Right lobe of liver (tissue), 6 donors: Measurements from ENCODE around the gene OPCML. TPM values are rescaled to one million over a fixed set of nuclear protein-coding genes. Genes with fewer than 3 reads are reported as not detected.

Source experiments
- ATAC-seq, 4 donors: fragments of 200-7000 bp; cut with Tn5 transposase; one replicate each; pipeline ENCODE4 v1.9.1; 2020; ENCODE audit warnings: mild to moderate bottlenecking in 4 of 4, moderate library complexity in 4 of 4
- DNase-seq, 3 donors: peaks; one replicate each; pipeline ENCODE4 v3.0.0-alpha.2; 2020
- H3K27ac ChIP-seq, 3 donors: fragments of 200-600 bp; one replicate each; pipeline ENCODE4 v1.8.0; 2022
- H3K27me3 ChIP-seq, 2 donors: fragments of 200-600 bp; one replicate each; pipeline ENCODE4 v1.8.0; 2022
- H3K36me3 ChIP-seq, 4 donors: fragments of 200-600 bp; sonication (generic) in 1 of 4; one replicate each; pipeline versions ENCODE4 v1.5.1 to v1.8.0; 2017 to 2022; ENCODE audit warnings: control low read depth in 1 of 4
- H3K4me1 ChIP-seq, 4 donors: fragments of 200-600 bp; sonication (generic) in 1 of 4; one replicate each; pipeline versions ENCODE4 v1.5.1 to v1.8.0; 2017 to 2022; ENCODE audit warnings: control low read depth in 1 of 4
- H3K4me3 ChIP-seq, 3 donors: fragments of 200-600 bp; one replicate each; pipeline ENCODE4 v1.8.0; 2022
- H3K9me3 ChIP-seq, 4 donors: fragments of 200-600 bp; sonication (generic) in 1 of 4; one replicate each; pipeline versions ENCODE4 v1.5.1 to v1.8.0; 2017 to 2022; ENCODE audit warnings: control low read depth in 1 of 4
- CTCF ChIP-seq, 4 donors: fragments of 200-600 bp in 3 of 4; fragments of 450-650 bp in 1 of 4; IDR thresholded peaks; one replicate each; pipeline versions ENCODE4 v1.5.1 to v1.8.0; 2016 to 2022; ENCODE audit warnings: antibody characterized with exemption in 4 of 4, mild to moderate bottlenecking in 2 of 4
- POLR2A ChIP-seq: fragments of 450-650 bp; IDR thresholded peaks from one replicate; pipeline ENCODE4 v1.6.1; 2017; ENCODE audit warnings: antibody characterized with exemption, mild to moderate bottlenecking
- WGBS: methylation state at CpG from one replicate; pipeline ENCODE4 v1.1.6; 2018; ENCODE audit warnings: low coverage, low lambda C conversion rate; ENCODE audit not compliant: insufficient coverage; ENCODE audit errors: missing lambda C conversion rate; 5-methylcytosine and 5-hydroxymethylcytosine counted together
- intact Hi-C, 2 donors: fragments of 100-400 bp; cut with DNase I; formaldehyde crosslinking; loops; one replicate each; pipeline versions ENCODE4 v1.11.2 to v1.14.1; 2022
- total RNA-seq, 6 experiments: library from RNA; depleted of rRNA in 2 of 6; stranded (reverse); fragments of >200 nt in 2 of 6; fragmentation: NEBNext Ultra II Directional in 3 of 6; extraction: Animal tissue kit (Norgen Biotek cat#: 25700) in 3 of 6; gene quantifications; one replicate each; pipeline versions ENCODE4 v1.1.0 to v1.2.4, GENCODE V29; 2016 to 2023
- donor health status: DM: no; HTN: yes; CAD: no.
- donor health status: DM: no; HTN: no; CAD: no.
- donor health status: DM: no; HTN: no; CAD: no.
- donor health status: DM: no; HTN: yes; CAD: no.
- donor health status: DM: no; HTN: yes; CAD: no.

The OPCML gene
- total RNA-seq, 6 experiments from 2014 or later, result 0.11 TPM; not detected in 5

GRCh38 chr11:133078012-133078411 lies 454.3 kb downstream of the OPCML start:
- Histone ChIP-seq H3K27me3 (no peaks in the 10 kb centered on the region), H3K36me3 (no peaks in the 10 kb centered on the region), H3K27ac (no peak overlapping the region), H3K4me1 (no peaks in the 10 kb centered on the region), H3K4me3 (no peak overlapping the region), H3K9me3 (no peaks in the 10 kb centered on the region)
- ATAC-seq (no peak), DNase-seq (no peak)
- TF ChIP-seq CTCF (IDR thresholded peaks at IDR 0.05) (no peak), POLR2A (no peak)
- intact Hi-C loops, result no loop called here
- 63% methylated on average over 12 of the region's 16 CpGs for WGBS

GRCh38 chr11:133075351-133075750 lies 456.9 kb downstream of the OPCML start:
- no peaks in the 10 kb centered on the region for H3K27me3 ChIP-seq

GRCh38 chr11:133072858-133073582 lies 459.3 kb downstream of the OPCML start:
- H3K36me3 ChIP-seq, result no peaks in the 10 kb centered on the region
- no peak overlapping the region for H3K4me3 ChIP-seq
- TF ChIP-seq CTCF (IDR thresholded peaks at IDR 0.05) (no peak), POLR2A (no peak)
- no peak overlapping the region for H3K27ac ChIP-seq
- intact Hi-C loops, result no loop called here
- H3K4me1 ChIP-seq, result no peaks in the 10 kb centered on the region
- DNase-seq (no peak), ATAC-seq (no peak)
- no peaks in the 10 kb centered on the region for H3K27me3 ChIP-seq
- no peaks in the 10 kb centered on the region for H3K9me3 ChIP-seq
- 53% methylated on average over 4 of the region's 10 CpGs for WGBS

More at GRCh38 chr11:133075351-133075750, 456.9 kb downstream of the OPCML start:
- no peak for DNase-seq
- no peak for TF ChIP-seq CTCF (IDR thresholded peaks at IDR 0.05)
- TF ChIP-seq POLR2A, result no peak
- ATAC-seq, result no peak
- Histone ChIP-seq H3K9me3 (no peaks in the 10 kb centered on the region), H3K27ac (no peak overlapping the region), H3K4me3 (no peak overlapping the region), H3K36me3 (no peaks in the 10 kb centered on the region), H3K4me1 (no peaks in the 10 kb centered on the region)
- 41% methylated on average over 3 of the region's 8 CpGs for WGBS
- intact Hi-C loops, result no loop called here

- ATAC-seq (no peak), DNase-seq (no peak)
- Histone ChIP-seq H3K27me3 (no peaks in the 10 kb centered on the region), H3K36me3 (no peaks in the 10 kb centered on the region), H3K4me1 (no peaks in the 10 kb centered on the region), H3K9me3 (no peaks in the 10 kb centered on the region), H3K4me3 (no peak overlapping the region), H3K27ac (no peak overlapping the region)
- TF ChIP-seq POLR2A (no peak), CTCF (IDR thresholded peaks at IDR 0.05) (no peak)
- 58% methylated on average over 7 of the region's 7 CpGs for whole genome bisulfite sequencing
- intact Hi-C loops, result no loop called here
These were observed 459.9 kb downstream of the OPCML start for GRCh38 chr11:133072378-133072777.
